MM.1S (cell line): ENCODE data around the gene NEU4.

ENCODE experiments used
- DNase-seq: peaks from one replicate; pipeline ENCODE4 v3.0.0-alpha.2; 2015
- H2AFZ ChIP-seq: fragments of 300-600 bp; sonication (generic); 2 replicates; pipeline ENCODE4 v1.6.0; 2016; ENCODE audit warnings: antibody characterized with exemption, low read length
- H3F3A ChIP-seq: fragments of 300-600 bp; sonication (generic); 2 replicates; pipeline ENCODE4 v1.6.1; 2016; ENCODE audit warnings: mild to moderate bottlenecking, antibody characterized with exemption, low read length, moderate library complexity, mixed read lengths; ENCODE audit not compliant: insufficient read depth
- H3K27ac ChIP-seq: fragments of 300-600 bp; sonication (generic); 2 replicates; pipeline ENCODE4 v1.5.1; 2016; ENCODE audit warnings: mild to moderate bottlenecking, low read length
- H3K27me3 ChIP-seq: fragments of 300-600 bp; sonication (generic); replicated peaks from 2 replicates; pipeline ENCODE4 v1.6.0; 2016; ENCODE audit warnings: low read length; ENCODE audit not compliant: insufficient read depth
- H3K36me3 ChIP-seq: fragments of 300-600 bp; sonication (generic); replicated peaks from 2 replicates; pipeline ENCODE4 v1.6.1; 2016; ENCODE audit warnings: mild to moderate bottlenecking, low read length, mixed read lengths; ENCODE audit not compliant: insufficient read depth
- H3K4me1 ChIP-seq: fragments of 300-600 bp; sonication (generic); 2 replicates; pipeline ENCODE4 v1.6.1; 2016; ENCODE audit warnings: low read length, mixed read lengths
- H3K4me2 ChIP-seq: fragments of 300-600 bp; sonication (generic); 2 replicates; pipeline ENCODE4 v1.6.0; 2016; ENCODE audit warnings: low read depth, low read length
- H3K4me3 ChIP-seq: fragments of 300-600 bp; sonication (generic); 2 replicates; pipeline ENCODE4 v1.5.1; 2016; ENCODE audit warnings: low read length, mixed read lengths
- H3K79me2 ChIP-seq: fragments of 300-600 bp; sonication (generic); 2 replicates; pipeline ENCODE4 v1.6.1; 2016; ENCODE audit warnings: mixed run types, low read length, mixed read lengths
- H3K9ac ChIP-seq: fragments of 300-600 bp; sonication (generic); 2 replicates; pipeline ENCODE4 v1.6.1; 2016; ENCODE audit warnings: low read length, mixed read lengths
- H3K9me2 ChIP-seq: fragments of 300-600 bp; sonication (generic); replicated peaks from 2 replicates; pipeline ENCODE4 v1.6.1; 2016; ENCODE audit warnings: mild to moderate bottlenecking, low read length, mixed read lengths; ENCODE audit not compliant: insufficient read depth
- H3K9me3 ChIP-seq: fragments of 300-600 bp; sonication (generic); replicated peaks from 2 replicates; pipeline ENCODE4 v1.6.1; 2016; ENCODE audit warnings: mild to moderate bottlenecking, low read length, mixed read lengths; ENCODE audit not compliant: insufficient read depth
- H4K20me1 ChIP-seq: fragments of 300-600 bp; sonication (generic); 2 replicates; pipeline ENCODE4 v1.6.1; 2016; ENCODE audit warnings: mild to moderate bottlenecking, low read length, moderate library complexity, mixed read lengths; ENCODE audit not compliant: insufficient read depth
- CTCF ChIP-seq: fragments of 300-600 bp; sonication (generic); IDR thresholded peaks from 2 replicates; pipeline ENCODE4 v1.5.1; 2016; ENCODE audit warnings: antibody characterized with exemption, low read length, mixed read lengths
- EZH2 ChIP-seq: fragments of 300-600 bp; sonication (generic); optimal IDR thresholded peaks from 2 replicates; pipeline ENCODE3; 2017; ENCODE audit warnings: low read depth, mild to moderate bottlenecking, antibody characterized with exemption, low read length, mixed read lengths
- EZH2phosphoT487 ChIP-seq: fragments of 300-600 bp; sonication (generic); IDR thresholded peaks from 2 replicates; pipeline ENCODE4 v1.6.1; 2018; ENCODE audit warnings: antibody characterized with exemption, low read length

The NEU4 gene

GRCh38 chr2:241865416-241865956 lies 56.5 kb downstream of the NEU4 start:
- H3K9ac ChIP-seq, result no peak overlapping the region
- H3K4me3 ChIP-seq, result no peak overlapping the region
- H3K4me1 ChIP-seq, result peaks cover 8% of the 10 kb centered on the region
- no peak for TF ChIP-seq EZH2phosphoT487
- no peak for TF ChIP-seq CTCF
- TF ChIP-seq EZH2, result no peak
- H3K79me2 ChIP-seq, result no peaks in the 10 kb centered on the region
- H2AFZ ChIP-seq, result no peak overlapping the region
- H3K27me3 ChIP-seq, result peaks cover 64% of the 10 kb centered on the region
- H3K9me3 ChIP-seq, result no peaks in the 10 kb centered on the region
- H3K4me2 ChIP-seq, result no peak overlapping the region
- no peak for DNase-seq
- no peak overlapping the region for H3K27ac ChIP-seq
- no peaks in the 10 kb centered on the region for H3K36me3 ChIP-seq
- peaks cover 2% of the 10 kb centered on the region; the same call in 1 of the 2 replicates for H3F3A ChIP-seq
- no peaks in the 10 kb centered on the region for H3K9me2 ChIP-seq
- H4K20me1 ChIP-seq, result no peaks in the 10 kb centered on the region

DNA sequence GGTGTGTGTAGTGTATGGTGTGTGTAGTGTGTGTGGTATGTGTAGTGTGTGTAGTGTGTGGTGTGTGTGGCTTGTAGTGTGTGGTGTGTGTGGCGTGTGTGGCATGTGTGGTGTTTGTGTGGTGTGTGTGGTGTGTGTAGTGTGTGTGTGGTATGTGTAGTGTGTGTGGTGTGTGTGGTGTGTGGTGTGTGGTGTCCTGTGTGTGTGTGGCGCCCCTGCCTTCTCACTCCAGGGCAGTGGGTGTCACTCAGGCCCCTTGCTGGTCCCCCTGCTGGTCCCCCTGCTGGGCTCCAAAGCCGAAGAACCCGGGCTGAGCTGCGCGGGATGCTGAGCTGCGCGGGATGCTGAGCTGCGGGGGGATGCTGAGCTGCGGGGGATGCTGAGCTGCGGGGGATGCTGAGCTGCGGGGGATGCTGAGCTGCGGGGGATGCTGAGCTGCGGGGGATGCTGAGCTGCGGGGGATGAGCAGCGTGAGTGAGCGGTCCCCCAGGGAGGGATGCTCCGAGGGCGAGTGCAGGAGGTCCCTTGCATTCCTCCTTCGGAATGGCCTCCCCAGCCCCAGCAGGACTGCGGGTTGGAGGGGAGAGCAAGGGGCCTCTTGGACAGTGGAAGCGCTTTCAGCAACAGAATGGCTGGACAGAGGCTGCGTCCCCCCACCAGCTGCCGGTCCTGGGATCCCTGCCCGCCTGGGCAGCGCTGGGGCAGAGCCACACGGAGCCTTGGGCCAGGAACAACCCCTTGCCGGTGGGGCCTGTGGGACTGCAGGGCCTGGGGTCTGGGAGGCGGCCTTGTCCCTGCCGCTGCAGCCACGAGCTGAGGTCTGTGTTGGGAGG lies 57.2 kb downstream of the NEU4 start:
- Histone ChIP-seq H4K20me1 (no peaks in the 10 kb centered on the region), H3K4me2 (no peak overlapping the region), H3K27me3 (peaks cover 71% of the 10 kb centered on the region), H3K27ac (no peak overlapping the region), H3K9ac (no peak overlapping the region), H3K79me2 (no peaks in the 10 kb centered on the region), H2AFZ (no peak overlapping the region), H3K4me3 (no peak overlapping the region), H3K36me3 (no peaks in the 10 kb centered on the region), H3F3A (no peaks in the 10 kb centered on the region), H3K4me1 (0 out of 2 replicates have a peak, but pooled peaks cover 1% of the 10 kb centered on the region), H3K9me3 (no peaks in the 10 kb centered on the region), H3K9me2 (no peaks in the 10 kb centered on the region)
- no peak for DNase-seq
- TF ChIP-seq EZH2 (no peak), CTCF (no peak), EZH2phosphoT487 (no peak)
